ENCODE data around the gene METAP1D. TPM values are rescaled to one million over a fixed set of nuclear protein-coding genes. Genes with fewer than 3 reads are reported as not detected.

METAP1D gene
- polyA plus RNA-seq, 1 of the 3 experiments (the other 2 are of a cell fraction) = 10.3 TPM

- no peak for DNase-seq
- no peak overlapping the region for H3K4me2 ChIP-seq
- ChIA-PET CTCF (no interaction called here), POLR2A (no interaction called here)
- no peak for TF ChIP-seq RXRA (IDR thresholded peaks at IDR 0.05; ENCODE audit: borderline replicate concordance, low read depth)
- no peak for TF ChIP-seq EP300 (IDR thresholded peaks at IDR 0.05; ENCODE audit: borderline replicate concordance in 1 of 2, low read depth in 1 of 2, low read length in 1 of 2)
- no peak for TF ChIP-seq NFIC (IDR thresholded peaks at IDR 0.05; ENCODE audit: borderline replicate concordance)
- TF ChIP-seq POLR2AphosphoS5 (IDR thresholded peaks at IDR 0.05; ENCODE audit: low read depth, low read length) = no peak
- no peak for TF ChIP-seq RFX5 (IDR thresholded peaks at IDR 0.05; ENCODE audit: low read length)
- no peak for TF ChIP-seq CHD2 (IDR thresholded peaks at IDR 0.05; ENCODE audit: low read length, partially characterized antibody)
- no peak for TF ChIP-seq GATA2 (CRISPR knock-in tag; IDR thresholded peaks at IDR 0.05)
- TF ChIP-seq GABPA (IDR thresholded peaks at IDR 0.05; ENCODE audit: low read depth) = no peak
- TF ChIP-seq USF1 (IDR thresholded peaks at IDR 0.05; ENCODE audit: borderline replicate concordance, low read depth) = no peak
- TF ChIP-seq ZBTB33 (IDR thresholded peaks at IDR 0.05; ENCODE audit: borderline replicate concordance, low read depth) = no peak
- no peak for TF ChIP-seq RAD21 (IDR thresholded peaks at IDR 0.05; ENCODE audit: low read length)
- TF ChIP-seq JUND (IDR thresholded peaks at IDR 0.05) = no peak
- no peak for TF ChIP-seq USF2 (IDR thresholded peaks at IDR 0.05; ENCODE audit: borderline replicate concordance, low read depth, low read length)
- TF ChIP-seq IRF3 (IDR thresholded peaks at IDR 0.05; ENCODE audit: low read depth, low read length) = no peak
- TF ChIP-seq TAF1 (IDR thresholded peaks at IDR 0.05; ENCODE audit: borderline replicate concordance, low read depth, low read length) = no peak
- TF ChIP-seq MXI1 (IDR thresholded peaks at IDR 0.05; ENCODE audit: low read depth, low read length) = no peak
- TF ChIP-seq YY1 (IDR thresholded peaks at IDR 0.05; ENCODE audit: low read depth) = no peak
- no peaks in the 10 kb centered on the region for H3K9me3 ChIP-seq
- H3K79me2 ChIP-seq (ENCODE audit: insufficient read depth) = no peaks in the 10 kb centered on the region; the same call in 1 of the 2 replicates
- no peak overlapping the region for H2AFZ ChIP-seq (ENCODE audit: low read depth)
- H4K20me1 ChIP-seq (ENCODE audit: insufficient read depth) = no peaks in the 10 kb centered on the region
- peaks cover 14 to 21% of the 10 kb centered on the region in 2 experiments for H3K36me3 ChIP-seq (replicated peaks in 1 of 2; ENCODE audit: control insufficient read depth in 1 of 2, insufficient read depth in 2 of 2, low read length in 1 of 2)
- no peak overlapping the region for H3K27ac ChIP-seq (ENCODE audit: low read depth in 2 of 2, low read length in 1 of 2)
- no peaks in the 10 kb centered on the region; a peak in 1 of 4 replicates for H3K4me1 ChIP-seq (ENCODE audit: control insufficient read depth in 1 of 2, insufficient read depth in 2 of 2, low read depth in 1 of 2, low read length in 1 of 2)
- no peak overlapping the region for H3K4me3 ChIP-seq (ENCODE audit: low read depth in 2 of 2, low read length in 1 of 2)
- H3F3A ChIP-seq (replicated peaks; ENCODE audit: insufficient read depth) = peaks cover 9% of the 10 kb centered on the region
- WGBS (ENCODE audit: low lambda C conversion rate) = 88% methylated on average over 1 of the region's 2 CpGs
- H3K9ac ChIP-seq = no peak overlapping the region
- no peaks in the 10 kb centered on the region for H3K27me3 ChIP-seq (ENCODE audit: insufficient read depth)
- H3K9me2 ChIP-seq = no peaks in the 10 kb centered on the region
Measured at GRCh38 chr2:171972329-171972982, 27.3 kb upstream of the METAP1D start.

All from SK-N-SH (cell line).